MV-4-11 (cell line): ENCODE measurements around the gene CALCB.
"Not testable (repeated sequence)": the region's sequence is repeated elsewhere in the genome, so short reads cannot be mapped to it uniquely, and the experiment has no call there.

Experiments used
- DNase-seq: peaks from one replicate; lab custom pipeline; 2025; lab: John Stamatoyannopoulos, UW

The CALCB gene, protein sequence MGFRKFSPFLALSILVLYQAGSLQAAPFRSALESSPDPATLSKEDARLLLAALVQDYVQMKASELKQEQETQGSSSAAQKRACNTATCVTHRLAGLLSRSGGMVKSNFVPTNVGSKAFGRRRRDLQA

DNA sequence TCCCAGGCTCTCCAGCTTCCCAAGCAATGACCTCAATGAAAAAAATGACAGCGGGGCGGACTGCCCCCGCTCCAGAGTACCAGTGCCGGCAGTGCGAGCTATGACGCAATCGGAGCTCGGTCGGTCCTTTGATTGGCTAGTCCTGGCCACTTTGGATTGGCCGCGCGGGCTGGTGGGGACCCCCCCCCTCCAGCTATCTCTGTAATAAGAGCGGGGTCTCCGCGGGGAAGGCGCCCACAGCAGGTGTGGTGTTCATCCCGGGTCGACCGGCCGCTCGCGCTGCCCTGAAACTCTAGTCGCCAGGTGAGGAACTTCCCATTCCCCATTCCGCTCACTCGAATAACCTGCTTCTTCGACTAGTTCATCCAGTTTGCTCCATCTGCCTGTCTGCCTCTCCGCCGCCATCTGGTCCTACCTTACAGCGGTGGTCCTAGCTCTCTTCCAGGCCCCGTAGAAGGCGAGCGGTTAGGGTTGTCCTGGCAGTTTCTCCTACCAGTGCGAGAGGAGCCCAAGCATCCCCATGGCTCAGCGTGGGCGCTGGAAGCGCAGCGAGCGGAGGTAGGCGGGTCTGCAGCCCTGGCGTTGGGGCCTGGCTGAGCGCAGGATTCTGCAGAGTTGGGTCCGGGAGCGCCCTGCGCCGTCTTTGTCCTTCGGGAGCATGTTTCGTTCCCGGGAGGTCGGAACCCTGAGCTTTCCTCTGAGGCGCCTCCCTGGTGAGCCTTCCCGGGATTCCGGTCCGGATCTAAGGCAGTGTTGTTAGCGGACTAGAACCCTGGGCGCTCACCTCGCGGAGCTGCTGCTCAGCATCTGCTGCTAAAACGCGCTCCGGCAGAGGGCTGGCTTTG lies at the start of gene CALCB:
Gene CALCB (plus strand): TSS at position 233 of the 845 bp plus-strand sequence. CDS start 1,126 bp downstream, outside the sequence.
- no peak for DNase-seq

DNA sequence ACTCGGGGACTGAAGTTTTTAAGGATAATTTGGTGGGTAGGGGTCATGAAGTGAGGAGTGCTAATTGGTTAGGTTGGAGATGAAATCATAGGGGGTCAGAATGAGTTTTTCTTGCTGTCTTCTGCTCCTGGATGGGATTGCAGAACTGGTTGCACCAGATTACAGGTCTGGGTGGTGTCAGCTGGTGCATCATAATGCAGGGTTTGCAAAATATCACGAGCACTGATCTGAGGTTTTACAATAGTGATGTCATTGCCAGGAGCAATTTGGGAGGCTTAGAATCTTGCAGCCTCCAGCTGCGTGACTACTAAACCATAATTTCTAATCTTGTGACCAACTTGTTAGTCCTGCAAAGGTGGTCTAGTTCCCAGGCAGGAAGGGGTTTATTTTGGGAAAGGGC lies 46.4 kb upstream of the CALCB start:
- no peak for DNase-seq

DNA sequence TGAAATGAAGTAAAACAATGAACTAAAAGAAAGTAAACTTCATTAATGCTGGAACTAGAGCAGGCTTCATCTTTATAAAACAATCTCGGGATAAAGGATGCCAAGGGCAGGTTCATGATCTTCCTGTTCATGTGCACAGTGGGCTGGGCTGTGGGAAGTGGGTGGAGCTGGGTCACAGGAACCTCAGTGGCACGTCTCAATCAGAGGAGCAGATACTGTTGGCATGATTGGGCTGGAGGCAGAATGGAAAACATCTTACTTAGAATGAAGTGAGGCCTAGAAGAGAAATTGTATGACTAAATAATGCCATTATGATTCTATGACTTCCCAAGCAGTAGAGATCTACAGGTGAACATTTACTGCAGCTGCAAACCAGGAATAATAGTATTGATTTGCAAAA lies 45.4 kb upstream of the CALCB start:
- no peak for DNase-seq

DNA sequence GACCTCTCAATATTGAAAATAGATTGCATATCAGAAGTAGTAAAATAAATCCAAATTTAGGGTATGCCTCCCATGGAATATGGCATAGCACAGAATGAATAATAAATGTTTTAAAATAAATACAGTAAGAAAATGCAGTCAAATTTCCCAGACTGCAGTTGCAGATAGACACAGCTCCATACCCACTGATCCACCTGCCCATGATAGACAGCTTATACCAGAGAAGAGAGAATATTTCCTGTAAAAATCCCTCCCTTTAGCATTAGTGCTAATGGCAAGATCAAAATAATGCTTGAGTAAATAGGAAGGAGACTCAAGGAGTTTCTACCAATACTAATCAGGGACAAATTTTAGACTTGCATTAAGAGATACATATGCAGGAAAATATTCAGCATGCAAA lies 45.0 kb upstream of the CALCB start:
- no peak for DNase-seq

DNA sequence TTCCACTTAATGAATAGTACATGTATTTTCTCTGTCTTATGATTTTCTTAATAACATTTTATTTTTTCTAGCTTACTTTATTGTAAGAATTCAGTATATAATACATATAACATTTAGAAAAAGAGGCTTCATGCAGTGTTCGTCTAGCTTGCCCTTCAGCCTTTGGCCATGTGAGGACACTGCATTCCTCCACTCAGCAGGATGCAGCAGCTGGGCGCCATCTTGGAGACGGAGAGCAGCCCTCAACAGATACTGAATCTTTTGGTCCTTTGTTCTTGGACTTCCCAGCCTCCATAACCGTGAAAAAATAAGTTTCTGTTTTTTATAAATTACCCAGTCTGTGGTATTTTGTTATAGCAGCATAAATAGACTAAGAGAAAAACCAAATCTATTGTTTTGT lies 41.4 kb upstream of the CALCB start:
- not testable (repeated sequence) for DNase-seq

DNA sequence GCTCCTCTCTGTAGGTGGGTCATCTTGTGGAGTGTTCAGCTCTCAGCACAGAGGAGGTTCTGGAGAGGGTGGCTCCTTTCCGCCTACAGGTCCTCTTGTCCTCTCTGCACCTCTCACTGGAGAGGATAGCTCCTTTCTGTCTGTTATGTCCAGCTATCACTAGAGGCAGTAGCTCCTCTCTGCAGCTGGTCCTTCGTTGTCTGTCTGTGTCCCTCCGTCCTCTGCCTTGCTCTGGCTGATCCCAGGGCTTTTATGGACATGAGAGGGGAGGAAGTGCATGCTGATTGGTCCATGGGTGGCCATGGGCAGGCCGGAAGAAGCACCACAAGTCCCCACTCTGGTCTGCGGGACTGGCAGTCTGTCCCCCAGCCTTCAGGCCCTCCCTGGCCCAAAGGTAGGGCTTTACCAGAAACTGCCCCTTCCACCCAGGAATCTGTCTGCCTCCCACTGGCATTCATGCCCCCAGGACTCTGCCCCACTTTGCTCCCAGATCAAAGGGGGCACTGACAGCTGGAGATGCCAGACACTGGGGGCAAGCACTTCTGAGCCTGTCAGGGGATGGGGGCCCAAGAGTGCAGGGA lies 38.6 kb upstream of the CALCB start:
- DNase-seq = no peak

DNA sequence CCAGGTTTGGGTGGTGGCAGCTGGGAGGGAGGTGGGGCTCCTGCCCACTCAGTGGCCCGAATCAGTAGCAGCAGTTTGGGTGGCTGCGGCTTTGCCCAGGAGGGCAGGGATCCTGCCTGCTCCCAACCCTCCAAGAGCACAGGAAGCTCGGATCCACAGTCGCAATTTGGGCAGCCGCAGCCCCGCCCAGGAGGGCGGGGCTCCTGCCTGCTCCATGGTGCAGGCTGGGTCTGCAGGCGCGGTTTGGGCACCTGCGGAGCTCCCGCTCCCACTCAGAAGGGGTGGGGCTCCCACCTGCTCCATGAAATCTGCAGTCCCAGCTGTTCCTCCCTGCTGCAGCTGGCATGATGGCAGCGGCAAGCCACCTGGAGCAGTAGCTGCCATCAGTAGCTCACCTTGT lies 38.1 kb upstream of the CALCB start:
- DNase-seq = no peak

DNA sequence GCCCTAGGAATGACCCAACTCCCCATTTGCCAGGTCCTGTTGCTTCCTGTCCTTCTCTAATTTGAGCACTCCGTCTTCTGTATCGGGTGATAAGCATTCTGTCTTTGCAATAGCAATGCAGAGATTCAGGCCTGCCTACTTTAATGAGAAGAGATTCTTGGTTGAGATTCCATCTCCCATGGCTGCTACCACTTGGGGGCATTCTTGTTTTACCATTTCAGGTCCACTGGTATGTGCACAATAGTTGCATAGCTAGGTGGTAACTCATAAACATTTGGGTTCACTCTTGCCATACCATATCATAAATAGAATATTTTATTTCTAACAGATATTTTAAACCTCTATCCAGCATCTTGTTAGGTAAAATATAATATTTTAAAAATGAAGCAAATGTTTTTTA lies 34.4 kb upstream of the CALCB start:
- peak; percentile 3 for DNase-seq

DNA sequence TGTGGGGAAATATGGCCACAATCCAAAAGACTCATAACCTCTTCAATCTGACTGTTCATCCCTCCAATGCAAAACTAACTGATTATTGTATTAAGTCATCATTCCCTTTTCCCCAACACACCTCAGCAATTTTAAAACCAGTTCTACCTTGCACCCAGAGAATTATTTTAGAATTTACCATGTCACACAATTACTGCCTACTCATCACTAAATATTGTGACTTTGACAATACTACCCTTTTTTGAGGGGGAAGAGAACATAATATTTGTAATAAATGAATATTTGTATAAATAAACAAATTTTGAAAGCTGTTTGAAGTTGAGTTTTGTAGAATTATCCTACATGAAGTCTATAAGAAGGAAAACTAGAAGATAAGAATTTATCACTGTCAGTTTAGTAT lies 28.2 kb upstream of the CALCB start:
- DNase-seq = no peak

DNA sequence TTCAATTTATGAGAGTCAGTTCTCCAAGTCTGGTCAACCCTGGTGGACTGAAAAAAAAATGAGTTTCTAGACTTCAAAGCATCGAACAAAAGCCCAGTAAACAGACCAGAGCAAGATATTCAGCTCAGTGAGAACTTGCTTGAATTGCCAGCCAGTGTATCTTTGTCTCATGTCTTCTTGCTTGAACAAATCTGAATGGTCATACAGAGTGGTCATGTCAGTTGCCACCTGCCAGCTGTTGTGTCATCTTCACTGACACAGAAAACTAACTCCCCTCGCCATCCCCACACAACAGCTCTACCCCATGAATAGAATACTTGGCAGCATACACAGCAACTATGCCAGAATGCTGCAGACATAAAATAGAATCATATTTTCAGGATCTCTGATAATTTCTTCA lies 27.5 kb upstream of the CALCB start:
- no peak for DNase-seq

DNA sequence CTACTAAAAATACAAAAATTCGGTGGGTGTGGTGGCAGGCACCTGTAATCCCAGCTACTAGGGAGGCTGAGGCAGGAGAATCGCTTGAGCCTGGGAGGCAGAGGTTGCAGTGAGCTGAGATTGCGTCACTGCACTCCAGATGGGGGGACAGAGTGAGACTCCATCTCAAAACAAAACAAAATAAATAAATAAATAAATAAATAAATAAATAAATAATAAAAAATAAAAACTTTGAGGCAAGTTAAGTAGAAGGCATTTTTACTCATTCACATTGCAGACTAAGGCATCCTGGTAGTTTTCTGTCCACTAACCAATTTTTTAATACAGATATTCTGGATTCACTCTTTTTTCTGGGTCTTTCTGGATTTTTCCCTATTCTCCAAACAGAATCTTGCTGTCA lies 26.7 kb upstream of the CALCB start:
- not testable (repeated sequence) for DNase-seq

DNA sequence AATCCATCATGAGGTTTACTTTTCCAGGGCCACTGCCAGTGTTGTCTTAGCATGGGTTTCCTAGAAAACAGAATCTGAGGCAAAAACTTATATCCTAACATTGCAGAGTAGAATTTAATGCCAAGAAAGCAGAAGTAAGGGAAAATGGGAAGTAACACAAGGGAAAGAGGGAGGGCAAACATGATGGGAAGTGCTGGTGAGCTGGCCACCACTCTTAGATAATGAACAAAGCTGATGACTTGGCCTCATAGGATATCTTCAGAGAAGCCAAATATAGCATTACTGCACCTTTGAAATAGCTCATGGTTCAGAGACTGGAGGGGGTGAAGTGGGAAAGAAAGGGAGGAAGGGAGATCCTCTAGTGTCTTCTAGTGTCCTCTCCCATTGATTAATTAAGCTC lies 24.8 kb upstream of the CALCB start:
- peak; percentile 14 for DNase-seq

DNA sequence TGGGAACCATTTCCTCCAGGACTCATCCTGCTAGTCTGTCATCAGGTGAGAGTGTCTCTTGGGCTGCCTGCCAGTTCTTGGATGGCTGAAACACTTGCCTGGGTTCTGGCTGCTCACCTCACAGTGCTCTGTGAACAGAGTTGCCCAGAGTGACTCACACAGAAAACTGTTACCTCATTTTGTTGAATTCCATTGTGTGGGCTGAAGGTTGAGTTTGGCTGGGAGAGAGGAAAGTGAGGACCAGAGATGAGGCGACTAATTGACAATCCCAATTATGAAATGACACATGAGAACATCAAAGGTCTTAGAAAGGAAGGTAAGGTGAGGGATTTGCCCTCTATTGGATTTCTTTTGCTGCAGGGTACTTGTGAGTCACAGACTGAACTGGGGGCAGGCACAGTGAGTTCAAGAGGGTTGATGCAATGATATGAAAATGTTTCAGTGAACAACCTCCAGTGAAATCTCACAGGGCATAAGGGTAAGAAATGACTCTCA lies 20.2 kb upstream of the CALCB start:
- no peak for DNase-seq

DNA sequence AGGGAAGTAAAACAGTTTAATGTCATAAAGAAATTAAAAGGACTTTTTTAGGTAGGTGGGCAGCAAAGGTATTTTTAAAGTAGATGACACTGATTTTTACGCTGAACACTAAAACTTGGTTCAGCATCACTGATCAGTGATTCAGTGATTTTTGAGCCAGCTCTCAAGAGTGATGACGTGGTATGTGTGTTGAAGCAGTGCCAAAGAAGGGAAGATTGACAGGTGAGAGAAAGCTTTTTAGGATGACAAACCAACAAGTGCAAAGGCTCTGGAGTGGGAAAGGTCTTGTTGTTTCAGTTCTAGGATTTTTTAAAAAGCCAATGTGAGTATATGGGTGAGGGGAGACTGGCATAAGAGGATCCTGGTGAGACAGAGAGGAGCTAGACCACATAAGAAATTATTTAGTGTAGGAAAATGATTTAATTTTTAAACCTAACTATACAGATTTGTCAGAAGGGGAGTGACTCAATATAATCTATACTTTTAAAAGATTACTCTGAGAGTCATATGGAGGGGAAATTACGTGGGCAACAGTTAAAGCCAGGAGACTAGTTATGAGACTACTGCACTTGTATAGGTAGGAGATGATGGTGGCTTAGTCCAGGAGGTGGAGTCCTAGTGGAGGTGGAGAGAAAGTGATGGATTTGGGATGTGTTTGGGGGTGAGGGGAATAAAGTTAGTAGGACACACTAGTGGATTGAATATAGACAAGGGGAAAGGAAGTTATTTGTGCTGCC lies 17.6 kb upstream of the CALCB start:
- no peak for DNase-seq

DNA sequence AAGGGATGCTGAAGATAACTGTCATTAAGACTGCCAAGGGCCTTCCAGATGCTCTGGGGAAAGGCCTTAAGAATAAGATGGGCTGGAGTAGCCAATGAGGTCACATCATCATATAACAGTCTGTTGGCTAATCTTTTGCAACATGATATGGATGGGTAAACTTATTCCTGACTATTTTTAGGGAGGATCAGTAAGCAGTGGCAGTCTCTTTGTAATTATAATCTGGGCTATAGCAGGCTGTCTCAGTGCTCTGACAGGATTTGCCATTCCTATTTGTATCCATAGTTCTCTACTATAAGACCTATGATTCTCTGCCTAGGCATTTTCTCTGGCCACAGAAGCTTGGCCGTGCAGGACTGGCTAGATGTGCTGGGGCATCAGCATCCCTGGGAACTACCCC lies 16.1 kb upstream of the CALCB start:
- no peak for DNase-seq

DNA sequence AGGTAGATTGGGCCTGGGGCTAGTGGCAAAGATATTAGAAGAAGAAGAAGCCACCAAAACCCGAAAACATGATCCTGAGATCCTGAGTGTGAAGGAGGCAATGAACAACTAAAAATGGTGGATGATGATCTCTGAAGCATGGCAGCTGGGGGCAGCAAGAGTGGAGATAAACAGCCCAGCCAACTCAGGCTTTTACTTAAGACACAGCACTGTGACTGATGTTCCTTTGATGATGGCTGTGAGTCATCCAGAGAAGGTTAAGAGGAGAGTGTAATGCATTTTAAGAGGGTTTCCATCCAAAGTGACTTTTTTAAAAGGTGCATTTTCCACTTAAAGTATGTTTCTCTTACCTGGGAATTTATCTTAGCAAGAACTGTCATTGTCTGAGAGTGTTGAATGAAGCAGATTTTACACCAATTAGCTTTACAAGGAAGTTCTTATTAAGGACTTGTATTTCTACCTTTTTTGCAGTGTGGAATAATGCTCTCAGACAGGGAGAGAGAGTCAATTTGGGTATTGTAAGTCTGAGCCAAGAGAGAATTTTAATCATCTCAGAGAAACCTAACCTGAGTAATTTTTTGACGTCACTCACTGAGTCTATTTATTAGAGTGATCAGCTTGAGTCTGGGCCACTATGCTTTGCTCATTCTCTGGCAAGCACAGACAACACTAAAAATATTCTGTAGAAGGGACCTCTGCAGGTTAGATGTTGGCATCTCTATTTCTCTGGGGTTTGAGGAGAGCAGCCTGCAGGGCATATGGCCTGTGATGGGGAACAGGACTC lies 14.1 kb upstream of the CALCB start:
- DNase-seq = no peak

DNA sequence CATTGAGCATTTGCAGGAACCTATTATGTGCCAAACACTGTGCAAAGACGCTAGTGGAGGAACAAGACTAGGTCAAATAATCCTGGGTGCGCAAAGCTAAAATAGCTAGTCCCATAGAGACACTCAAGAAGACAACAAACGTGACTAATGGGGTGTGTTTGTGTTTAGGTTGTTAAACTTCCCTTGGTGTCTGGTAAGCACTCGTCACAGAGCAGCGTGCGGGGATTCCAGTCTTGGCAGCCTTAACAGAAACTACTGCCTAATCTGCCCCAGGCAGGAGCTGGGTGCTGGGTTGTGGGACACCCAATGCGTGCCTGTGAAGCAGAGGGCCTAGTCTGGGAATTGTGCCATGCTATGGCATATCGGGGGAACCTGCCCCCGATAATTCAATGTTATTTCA lies 10.8 kb upstream of the CALCB start:
- no peak for DNase-seq

DNA sequence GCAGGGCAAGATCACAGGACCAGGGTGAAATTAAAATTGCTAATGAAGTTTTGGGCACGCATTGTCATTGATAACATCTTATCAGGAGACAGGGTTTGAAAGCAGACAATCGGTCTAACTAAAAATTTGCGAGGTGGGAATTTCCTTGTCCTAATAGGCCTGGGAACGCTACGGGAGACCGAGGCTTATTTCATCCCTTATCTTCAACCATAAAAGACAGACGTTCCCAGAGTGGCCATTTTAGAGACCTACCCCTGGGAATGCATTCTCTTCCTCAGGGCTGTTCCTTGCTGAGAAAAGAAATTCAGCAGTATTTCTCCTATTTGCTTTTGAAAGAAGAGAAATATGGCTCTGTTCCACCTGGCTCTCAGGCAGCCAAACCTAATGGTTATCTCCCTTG lies 3.6 kb upstream of the CALCB start:
- not testable (repeated sequence) for DNase-seq

DNA sequence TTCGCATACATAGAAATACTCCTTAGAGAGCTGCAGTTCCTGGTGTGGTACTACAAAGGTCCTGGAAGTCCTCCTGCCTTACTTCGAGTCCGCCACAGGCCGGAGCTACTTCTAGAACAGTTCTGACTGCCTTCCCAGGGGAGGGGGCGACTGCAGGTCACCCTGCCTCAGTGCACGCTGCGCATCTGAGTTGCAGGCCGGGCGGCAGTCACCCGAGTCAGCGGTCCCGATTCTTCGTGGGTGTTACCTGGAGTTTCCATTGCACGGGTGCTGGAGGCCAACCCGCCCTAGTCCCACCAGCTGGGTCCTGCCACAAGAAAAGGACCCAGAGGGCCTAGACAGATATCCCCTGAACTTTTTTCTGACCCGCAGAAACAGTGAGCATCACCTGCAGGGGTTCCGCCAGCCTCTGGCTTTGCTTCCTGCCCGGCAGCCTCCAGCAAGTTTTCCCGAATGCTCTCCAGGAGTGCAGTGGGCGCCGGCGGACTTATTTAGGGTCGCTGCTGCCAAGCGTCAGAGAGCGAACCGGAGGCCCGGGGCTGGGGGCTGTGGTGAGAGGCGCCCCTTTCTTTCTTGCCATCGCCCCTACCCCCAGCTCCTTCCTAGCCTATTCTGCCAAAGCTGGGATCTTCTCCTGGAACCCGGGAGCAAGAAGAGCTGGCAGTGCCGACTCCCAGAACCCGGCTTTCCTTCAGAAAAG lies 1.7 kb upstream of the CALCB start:
- no peak for DNase-seq

DNA sequence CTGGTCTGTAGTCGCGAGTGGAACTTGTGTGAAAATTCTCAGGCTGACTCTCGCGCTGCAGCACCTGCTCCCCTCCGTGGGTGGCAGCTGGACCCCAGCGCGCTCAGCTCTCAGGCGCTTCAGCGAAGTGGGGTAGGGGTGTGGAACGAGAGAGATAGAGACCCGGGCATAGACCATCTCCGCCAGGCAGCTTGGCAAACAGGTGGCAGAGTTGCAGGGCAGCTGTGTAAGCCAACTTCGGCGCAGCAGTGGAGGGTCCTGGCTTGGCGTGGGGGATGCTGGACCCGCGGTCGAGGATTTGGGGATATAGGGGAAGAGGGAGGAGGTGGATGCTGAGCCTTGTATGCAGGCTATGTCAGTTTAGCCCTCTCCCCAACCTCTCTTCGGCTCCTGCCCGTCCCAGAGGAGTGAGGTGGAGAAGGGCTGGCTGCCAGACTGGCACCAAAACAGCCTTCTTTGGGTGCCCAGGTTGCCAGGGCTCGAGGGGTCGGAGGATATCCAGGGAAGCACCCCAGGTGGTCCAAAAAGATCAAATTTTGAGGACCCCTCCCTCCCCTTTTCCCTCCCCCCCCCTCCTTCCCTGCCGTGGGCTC lies 746 bp upstream of the CALCB start:
- no peak for DNase-seq
